ENCODE data around the gene GDF11.

The GDF11 gene

GRCh38 chr12:55727643-55728185 lies 15.2 kb upstream of the GDF11 start:
- no peak for TF ChIP-seq CTCF (IDR thresholded peaks at IDR 0.05)
- Mint-ChIP-seq H3K4me1 (peaks cover 69% of the 10 kb centered on the region), H3K27ac (peak overlapping the region; percentile 91), H3K27me3 (ENCODE audit: low read depth, poor library complexity) (peaks cover 3% of the 10 kb centered on the region), H3K36me3 (ENCODE audit: low read depth) (peaks cover 33% of the 10 kb centered on the region), H3K9me3 (no peaks in the 10 kb centered on the region), H3K4me3 (peak overlapping the region; percentile 90)
- DNase-seq, result no peak

DNA sequence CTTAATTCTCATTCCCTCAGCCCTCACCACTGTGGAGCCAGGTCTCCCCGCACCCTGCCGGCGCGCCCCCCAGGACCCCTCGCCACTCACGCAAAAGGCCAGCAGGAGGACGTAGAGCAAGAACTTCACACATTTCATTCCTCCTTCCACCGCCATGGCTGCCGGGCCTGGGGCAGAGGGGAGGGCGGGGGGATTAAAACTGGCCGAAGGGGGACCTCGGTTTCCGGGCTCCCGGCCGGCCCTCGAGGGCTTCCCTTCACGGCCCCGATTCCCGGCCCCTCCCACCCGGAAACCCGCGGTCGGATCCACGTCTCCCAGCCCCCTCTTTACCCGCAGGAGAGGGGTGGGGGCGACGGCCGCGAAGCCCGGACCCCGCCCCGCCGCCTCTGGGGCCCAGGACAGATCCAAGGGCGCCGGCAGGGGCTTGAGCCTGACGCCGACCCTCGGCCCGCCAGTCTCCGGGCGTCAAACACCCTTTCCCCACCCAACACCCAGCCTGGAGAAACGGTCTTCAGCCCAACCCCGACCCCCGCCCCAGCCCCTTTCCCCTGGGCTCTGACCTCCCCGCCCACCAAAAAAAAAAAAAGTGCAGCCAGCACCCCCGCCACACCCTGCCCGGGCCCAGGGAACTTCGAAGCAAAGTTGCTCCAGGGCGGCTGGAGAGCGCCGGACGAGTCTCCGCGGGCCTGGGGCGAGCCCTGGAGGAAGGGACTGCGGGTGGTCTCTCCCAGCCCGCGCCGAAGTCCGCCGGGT lies 14.6 kb upstream of the GDF11 start:
- TF ChIP-seq CTCF (IDR thresholded peaks at IDR 0.05), result no peak
- Mint-ChIP-seq H3K36me3 (ENCODE audit: low read depth) (peaks cover 29% of the 10 kb centered on the region), H3K4me1 (peaks cover 65% of the 10 kb centered on the region), H3K27ac (no peak overlapping the region), H3K27me3 (ENCODE audit: low read depth, poor library complexity) (peaks cover 5% of the 10 kb centered on the region), H3K9me3 (no peaks in the 10 kb centered on the region), H3K4me3 (peak overlapping the region; percentile 90)
- DNase-seq, result peak; percentile 67

DNA sequence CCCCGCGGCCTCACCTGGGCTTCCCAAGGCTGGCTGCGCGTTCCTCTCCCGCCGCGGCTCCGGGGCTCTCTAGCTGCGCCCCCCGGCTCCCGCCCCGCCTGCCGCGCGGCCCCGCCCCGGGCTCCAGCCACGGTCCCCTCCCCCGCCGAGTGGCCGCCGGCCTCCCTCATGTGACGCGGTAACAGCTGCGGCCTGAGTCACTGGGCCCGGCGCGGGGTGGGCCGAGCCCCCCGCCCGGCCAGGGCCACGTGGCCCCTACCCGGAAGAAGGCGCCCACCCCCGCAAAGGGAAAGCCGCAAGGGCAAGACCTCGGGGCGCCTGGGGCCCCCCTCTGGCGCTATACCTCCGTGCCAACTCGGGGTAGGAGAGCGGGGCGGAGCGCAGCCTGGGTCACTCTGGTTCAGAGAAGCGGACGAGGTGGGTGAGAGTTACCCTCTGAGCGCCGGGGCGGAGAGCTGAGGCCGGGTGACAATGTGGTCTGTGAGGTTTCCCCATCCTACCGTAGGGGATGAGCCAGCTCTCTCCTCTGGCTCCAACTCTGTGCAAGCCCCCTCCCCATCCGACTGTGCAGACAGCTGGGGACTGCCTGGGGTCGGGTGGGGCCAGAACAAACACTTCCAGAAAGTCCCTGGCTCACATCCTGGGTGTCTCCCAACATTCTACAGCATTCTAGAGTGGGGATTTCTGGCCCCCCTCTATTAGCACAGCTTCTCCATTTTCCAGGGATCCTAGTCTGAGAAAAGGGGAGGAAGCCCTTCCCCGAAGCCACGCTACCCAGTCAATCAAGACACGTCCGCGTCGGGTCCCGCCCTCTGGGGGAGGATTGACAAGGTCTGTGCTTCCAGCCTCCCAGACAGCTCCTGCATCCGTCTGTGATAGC lies 13.7 kb upstream of the GDF11 start, which contains the start of gene CD63:
Gene CD63 (minus strand): TSS at position 71 of the 880 bp plus-strand sequence. CDS start 668 bp downstream, outside the sequence.
- Mint-ChIP-seq H3K9me3 (no peaks in the 10 kb centered on the region), H3K4me3 (peak within 1 kb of the TSS; percentile 90), H3K36me3 (ENCODE audit: low read depth) (peaks cover 24% of the 10 kb centered on the region), H3K27me3 (ENCODE audit: low read depth, poor library complexity) (peaks cover 5% of the 10 kb centered on the region), H3K4me1 (peaks cover 60% of the 10 kb centered on the region), H3K27ac (peak within 1 kb of the TSS; percentile 99)
- TF ChIP-seq CTCF (IDR thresholded peaks at IDR 0.05), result no peak
- DNase-seq, result peak; percentile 85

DNA sequence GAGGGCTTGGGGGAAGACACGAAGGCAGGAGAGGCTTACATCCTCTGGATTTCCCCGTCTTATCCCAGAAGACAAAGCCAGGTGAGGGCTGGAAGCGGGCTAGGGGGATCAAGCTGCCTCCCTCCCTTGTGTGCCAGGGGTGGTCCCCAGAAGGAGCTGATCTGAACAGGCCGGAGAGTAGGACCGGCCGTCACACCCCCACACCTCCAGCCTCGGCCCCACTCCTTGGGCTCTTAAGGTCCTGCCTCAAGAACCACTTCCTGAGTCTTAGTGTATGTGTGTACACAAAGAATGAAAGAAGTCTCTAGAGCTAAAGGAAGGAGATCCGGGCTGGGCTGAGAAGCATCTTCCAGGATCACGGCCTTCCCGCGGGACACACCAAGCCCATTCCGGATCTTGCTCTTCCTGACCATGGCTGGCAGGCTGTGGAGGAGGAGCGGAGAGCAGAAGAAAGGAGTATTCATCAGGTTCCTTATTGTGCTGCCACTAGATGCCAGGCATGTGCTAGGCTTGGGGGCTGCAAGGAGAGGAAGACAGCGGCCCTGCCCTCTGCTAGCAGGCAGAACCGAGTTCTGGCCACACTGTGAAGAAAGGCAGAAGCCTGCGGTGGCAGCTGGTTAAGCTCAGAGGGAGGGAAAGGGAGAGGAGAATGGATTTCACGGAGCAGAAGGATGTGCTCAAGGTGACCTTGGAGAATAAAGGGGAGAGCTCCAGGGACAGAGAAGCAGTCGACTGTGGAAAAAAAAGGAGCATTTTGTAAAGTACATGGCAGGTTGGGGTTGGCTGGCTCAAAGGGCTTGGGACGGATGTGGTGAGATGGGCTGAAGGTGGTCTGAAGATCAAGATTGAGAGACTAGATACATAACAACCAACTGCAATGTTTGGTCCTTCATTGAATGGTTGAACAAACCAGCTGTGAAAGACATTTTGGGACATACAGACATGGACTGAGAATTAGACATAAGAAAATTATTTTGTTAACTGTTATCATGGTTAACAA lies 12.8 kb upstream of the GDF11 start:
- peak overlapping the region; percentile 90 for H3K4me3 Mint-ChIP-seq
- no peaks in the 10 kb centered on the region for H3K9me3 Mint-ChIP-seq
- H3K36me3 Mint-ChIP-seq (ENCODE audit: low read depth), result peaks cover 16% of the 10 kb centered on the region
- peak; percentile 37 for DNase-seq
- no peak for TF ChIP-seq CTCF (IDR thresholded peaks at IDR 0.05)
- peaks cover 5% of the 10 kb centered on the region for H3K27me3 Mint-ChIP-seq (ENCODE audit: low read depth, poor library complexity)
- peak overlapping the region; percentile 99 for H3K27ac Mint-ChIP-seq
- H3K4me1 Mint-ChIP-seq, result peaks cover 52% of the 10 kb centered on the region

DNA sequence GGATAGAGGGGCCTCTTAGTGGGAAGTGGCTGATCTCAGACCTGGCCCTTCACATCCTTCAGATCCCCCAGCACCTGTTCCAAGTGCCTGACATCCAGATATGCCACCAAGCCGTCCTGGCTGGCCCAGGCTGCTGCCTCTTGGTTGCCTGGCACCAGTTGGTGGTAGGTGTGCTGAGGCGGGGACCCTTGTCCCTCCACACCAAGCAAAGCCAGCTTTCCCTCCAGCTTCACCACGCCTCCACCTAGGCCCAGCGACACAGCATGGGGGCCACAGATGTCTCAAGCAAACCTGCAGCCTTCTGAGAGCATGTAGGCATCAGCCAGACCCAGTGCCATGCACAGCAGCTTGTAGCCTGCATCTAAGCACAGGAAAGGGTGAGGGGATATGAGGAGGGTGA lies 10.6 kb upstream of the GDF11 start:
- Mint-ChIP-seq H3K4me1 (peaks cover 45% of the 10 kb centered on the region), H3K36me3 (ENCODE audit: low read depth) (no peaks in the 10 kb centered on the region), H3K27me3 (ENCODE audit: low read depth, poor library complexity) (peaks cover 5% of the 10 kb centered on the region), H3K27ac (no peak overlapping the region), H3K9me3 (no peaks in the 10 kb centered on the region), H3K4me3 (no peak overlapping the region)
- no peak for TF ChIP-seq CTCF (IDR thresholded peaks at IDR 0.05)
- DNase-seq, result no peak
